HEK293T (cell line): Measurements from ENCODE around the gene CS.
A peak's percentile ranks its signal among the peaks of the same experiment; 100 is the strongest.
"Not testable (repeated sequence)": the region's sequence is repeated elsewhere in the genome, so short reads cannot be mapped to it uniquely, and the experiment has no call there.

Experiments
- CTCF ChIA-PET: fragments of 350-600 bp; formaldehyde crosslinking; extraction: SDS; loops from one replicate; lab custom pipeline; 2021; ENCODE audit warnings: antibody characterized with exemption, inconsistent platforms; lab: Yijun Ruan, JAX
- POLR2A ChIA-PET: fragments of 350-600 bp; formaldehyde crosslinking; extraction: SDS; loops from one replicate; lab custom pipeline; 2020; ENCODE audit warnings: antibody characterized with exemption, inconsistent platforms; lab: Yijun Ruan, JAX
- DNase-seq: peaks from one replicate; pipeline ENCODE4 v3.0.0; 2012; ENCODE audit warnings: mixed read lengths; ENCODE audit errors: extremely low spot score
- ARNT ChIP-seq: fragments of 450-650 bp; IDR thresholded peaks from 2 replicates; pipeline ENCODE4 v1.6.1; 2017; ENCODE audit warnings: mild to moderate bottlenecking
- BHLHE40 ChIP-seq: fragments of 450-650 bp; IDR thresholded peaks from 2 replicates; pipeline ENCODE4 v1.6.1; 2016; ENCODE audit warnings: mild to moderate bottlenecking, moderate library complexity, borderline replicate concordance
- CTBP1 ChIP-seq: fragments of 450-650 bp; IDR thresholded peaks from 2 replicates; pipeline ENCODE4 v1.6.1; 2016; ENCODE audit warnings: borderline replicate concordance
- ELF4 ChIP-seq: fragments of 450-650 bp; IDR thresholded peaks from 2 replicates; pipeline ENCODE4 v1.6.1; 2017; ENCODE audit warnings: antibody characterized with exemption
- FOXA1 ChIP-seq: fragments of 450-650 bp; IDR thresholded peaks from 2 replicates; pipeline ENCODE4 v1.6.1; 2016; ENCODE audit warnings: mild to moderate bottlenecking
- FOXK2 ChIP-seq: fragments of 450-650 bp; IDR thresholded peaks from 2 replicates; pipeline ENCODE4 v1.6.1; 2016; ENCODE audit warnings: mild to moderate bottlenecking
- FOXM1 ChIP-seq: fragments of 450-650 bp; IDR thresholded peaks from 2 replicates; pipeline ENCODE4 v1.6.1; 2017; ENCODE audit warnings: mild to moderate bottlenecking, borderline replicate concordance
- HDGF ChIP-seq: fragments of 450-650 bp; IDR thresholded peaks from 2 replicates; pipeline ENCODE4 v1.6.1; 2017; ENCODE audit warnings: antibody characterized with exemption, borderline replicate concordance
- L3MBTL2 ChIP-seq: fragments of 450-650 bp; conservative IDR thresholded peaks from 2 replicates; pipeline ENCODE4 v1.6.1; 2016; ENCODE audit warnings: mild to moderate bottlenecking
- LEF1 ChIP-seq: fragments of 450-650 bp; IDR thresholded peaks from 2 replicates; pipeline ENCODE4 v1.6.1; 2017; ENCODE audit warnings: mild to moderate bottlenecking, borderline replicate concordance
- NFRKB ChIP-seq: fragments of 450-650 bp; IDR thresholded peaks from 2 replicates; pipeline ENCODE4 v1.6.1; 2016; ENCODE audit warnings: mild to moderate bottlenecking, moderate library complexity
- PKNOX1 ChIP-seq: fragments of 450-650 bp; IDR thresholded peaks from 2 replicates; pipeline ENCODE4 v1.6.1; 2016
- SP1 ChIP-seq: fragments of 450-650 bp; IDR thresholded peaks from 2 replicates; pipeline ENCODE4 v1.6.1; 2017
- SUZ12 ChIP-seq: fragments of 450-650 bp; IDR thresholded peaks from 2 replicates; pipeline ENCODE4 v1.6.1; 2016; ENCODE audit warnings: mild to moderate bottlenecking
- TARDBP ChIP-seq: fragments of 450-650 bp; IDR thresholded peaks from 2 replicates; pipeline ENCODE4 v1.6.1; 2016
- ZNF384 ChIP-seq: fragments of 450-650 bp; IDR thresholded peaks from 2 replicates; pipeline ENCODE4 v1.6.1; 2016

The CS gene

GRCh38 chr12:56326126-56326525, 26.0 kb upstream of the CS start:
- no peak for DNase-seq
- POLR2A ChIA-PET, result interaction anchor here (1.9 to 2.1 kb wide), 2 partner anchors 11 to 34 kb away, joined by 11 to 15 read pairs; partner anchors contain the start of genes CNPY2 and STAT2
- CTCF ChIA-PET, result no interaction called here
- TF ChIP-seq CTBP1, result no peak
- no peak for TF ChIP-seq ARNT
- TF ChIP-seq SP1, result no peak
- TF ChIP-seq ELF4, result no peak
- no peak for TF ChIP-seq PKNOX1
- TF ChIP-seq L3MBTL2, result no peak
- no peak for TF ChIP-seq ZNF384
- no peak for TF ChIP-seq FOXA1
- no peak for TF ChIP-seq LEF1
- TF ChIP-seq FOXM1, result no peak
- no peak for TF ChIP-seq NFRKB
- TF ChIP-seq TARDBP, result no peak
- TF ChIP-seq BHLHE40, result no peak
- no peak for TF ChIP-seq HDGF

- CTCF ChIA-PET, result no interaction called here
- TF ChIP-seq SP1 (no peak), FOXM1 (no peak), ELF4 (no peak), PKNOX1 (no peak), ZNF384 (no peak), FOXK2 (no peak), CTBP1 (no peak), TARDBP (no peak)
- POLR2A ChIA-PET, result interaction anchor here (1.9 to 2.2 kb wide), 3 partner anchors 9 to 36 kb away, joined by 8 to 15 read pairs (median 11); partner anchors contain the start of genes CNPY2, PAN2 and STAT2
- DNase-seq, result no peak
Measured at GRCh38 chr12:56324206-56324605, 24.1 kb upstream of the CS start.

- POLR2A ChIA-PET, result interaction anchor here (1.1 kb wide), 2 partner anchors 12 to 13 kb away, joined by 3 to 4 read pairs; partner anchors contain the start of gene PAN2
- CTCF ChIA-PET, DNase-seq: not testable (repeated sequence)
Measured at GRCh38 chr12:56321610-56322009, 21.5 kb upstream of the CS start.

- TF ChIP-seq CTBP1 (no peak), BHLHE40 (no peak), FOXM1 (no peak), FOXA1 (no peak), ARNT (no peak), HDGF (no peak), FOXK2 (no peak), PKNOX1 (no peak), TARDBP (no peak), L3MBTL2 (no peak), SUZ12 (no peak), ELF4 (no peak), LEF1 (no peak), NFRKB (no peak), ZNF384 (no peak)
- DNase-seq, result no peak
- CTCF ChIA-PET, result interaction anchor here (0.5 kb wide), 1 partner anchor 119 kb away, joined by 3 read pairs; no protein-coding TSS in a partner anchor
- POLR2A ChIA-PET, result interaction anchor here (1.1 kb wide), 2 partner anchors 13 to 14 kb away, joined by 3 to 4 read pairs; partner anchors contain the start of gene PAN2
Measured at GRCh38 chr12:56321027-56321426, 20.9 kb upstream of the CS start.

- ChIA-PET POLR2A (interaction anchor here (3.2 kb wide), 1 partner anchor 16 kb away, joined by 38 read pairs; the partner anchor contains the start of gene PAN2), CTCF (interaction anchor here (0.6 to 3.5 kb wide), 2 partner anchors 34 to 147 kb away, joined by 4 to 20 read pairs; no protein-coding TSS in a partner anchor)
- no peak for TF ChIP-seq ELF4
- TF ChIP-seq ARNT, result no peak
- no peak for DNase-seq
Measured at GRCh38 chr12:56317675-56318074, 17.5 kb upstream of the CS start.

- ChIA-PET CTCF (interaction anchor here (0.7 to 3.5 kb wide), 4 partner anchors 10 to 148 kb away, joined by 3 to 20 read pairs (median 3); no protein-coding TSS in a partner anchor), POLR2A (interaction anchor here (0.6 to 3.4 kb wide), 24 partner anchors 9 to 212 kb away, joined by 3 to 38 read pairs (median 4); partner anchors contain the start of genes COQ10A, MIP, PA2G4 and PAN2)
- DNase-seq, result peak; percentile 92
- TF ChIP-seq SUZ12, result peak; percentile 85
- no peak for TF ChIP-seq LEF1
- TF ChIP-seq CTBP1, result no peak
- TF ChIP-seq FOXK2, result no peak
- no peak for TF ChIP-seq ARNT
- no peak for TF ChIP-seq ZNF384
- peak; percentile 60 for TF ChIP-seq ELF4
- no peak for TF ChIP-seq BHLHE40
- no peak for TF ChIP-seq TARDBP
- no peak for TF ChIP-seq HDGF
- no peak for TF ChIP-seq NFRKB
- TF ChIP-seq L3MBTL2, result peak; percentile 83
Measured at GRCh38 chr12:56315622-56316473, 15.7 kb upstream of the CS start, which contains the start of gene CNPY2. Gene CNPY2 (minus strand): TSS chr12:56315988. CDS start chr12:56315217, 771 bp downstream.
